GM21390 (cell line): ENCODE data around the gene FBXO39.
"Not testable (repeated sequence)": the region's sequence is repeated elsewhere in the genome, so short reads cannot be mapped to it uniquely, and the experiment has no call there.

Source experiments
- ATAC-seq: cut with Tn5 transposase; IDR thresholded peaks from one replicate; pipeline ENCODE4 v1.9.1; 2021; ENCODE audit not compliant: unreplicated experiment

Gene FBXO39

GRCh38 chr17:6775871-6776405, at the start of gene FBXO39:
FBXO39 (plus strand) TSS chr17:6776215; CDS start chr17:6779869, 3,654 bp downstream.
- no peak for ATAC-seq

GRCh38 chr17:6729531-6729930, 46.5 kb upstream of the FBXO39 start:
- ATAC-seq = no peak

- ATAC-seq = not testable (repeated sequence)
Observed at GRCh38 chr17:6746665-6747064, 29.4 kb upstream of the FBXO39 start.

- no peak for ATAC-seq
Observed at GRCh38 chr17:6748617-6749016, 27.4 kb upstream of the FBXO39 start.

GRCh38 chr17:6749519-6749918, 26.5 kb upstream of the FBXO39 start:
- no peak for ATAC-seq

GRCh38 chr17:6752068-6752909, 23.7 kb upstream of the FBXO39 start:
- ATAC-seq = no peak

GRCh38 chr17:6753006-6753445, 23.0 kb upstream of the FBXO39 start:
- ATAC-seq = no peak

GRCh38 chr17:6753546-6753945, 22.5 kb upstream of the FBXO39 start:
- no peak for ATAC-seq

GRCh38 chr17:6755281-6755680, 20.7 kb upstream of the FBXO39 start:
- ATAC-seq = no peak

GRCh38 chr17:6755731-6756184, 20.3 kb upstream of the FBXO39 start, which contains the start of gene XAF1:
XAF1 (plus strand) TSS chr17:6756046; CDS start chr17:6756079, 33 bp downstream.
- no peak for ATAC-seq

- no peak for ATAC-seq
Observed at GRCh38 chr17:6756425-6757031, 19.5 kb upstream of the FBXO39 start.

GRCh38 chr17:6757747-6758146, 18.3 kb upstream of the FBXO39 start:
- no peak for ATAC-seq

- ATAC-seq = no peak
Observed at GRCh38 chr17:6761779-6762178, 14.2 kb upstream of the FBXO39 start.

GRCh38 chr17:6768447-6768846, 7.6 kb upstream of the FBXO39 start:
- no peak for ATAC-seq

- ATAC-seq = no peak
Observed at GRCh38 chr17:6772016-6772415, 4.0 kb upstream of the FBXO39 start.

- ATAC-seq = not testable (repeated sequence)
Observed at GRCh38 chr17:6774906-6775305, 1.1 kb upstream of the FBXO39 start.

GRCh38 chr17:6779411-6779810, 3.4 kb downstream of the FBXO39 start:
- no peak for ATAC-seq

- ATAC-seq = no peak
Observed at GRCh38 chr17:6780001-6780400, 4.0 kb downstream of the FBXO39 start.

- ATAC-seq = no peak
Observed at GRCh38 chr17:6780886-6781285, 4.9 kb downstream of the FBXO39 start.

- ATAC-seq = no peak
Observed at GRCh38 chr17:6782244-6782643, 6.2 kb downstream of the FBXO39 start.

- ATAC-seq = no peak
Observed at GRCh38 chr17:6786618-6787017, 10.6 kb downstream of the FBXO39 start.
